HG03280 (cell line): Measurements from ENCODE around the gene SLC35D3.
A peak's percentile ranks its signal among the peaks of the same experiment; 100 is the strongest.
"Not testable (repeated sequence)": the region's sequence is repeated elsewhere in the genome, so short reads cannot be mapped to it uniquely, and the experiment has no call there.

Experiments
- ATAC-seq: cut with Tn5 transposase; IDR thresholded peaks from one replicate; pipeline ENCODE4 v1.9.1; 2021; ENCODE audit warnings: mild to moderate bottlenecking, moderate library complexity; ENCODE audit not compliant: unreplicated experiment

The SLC35D3 gene

DNA sequence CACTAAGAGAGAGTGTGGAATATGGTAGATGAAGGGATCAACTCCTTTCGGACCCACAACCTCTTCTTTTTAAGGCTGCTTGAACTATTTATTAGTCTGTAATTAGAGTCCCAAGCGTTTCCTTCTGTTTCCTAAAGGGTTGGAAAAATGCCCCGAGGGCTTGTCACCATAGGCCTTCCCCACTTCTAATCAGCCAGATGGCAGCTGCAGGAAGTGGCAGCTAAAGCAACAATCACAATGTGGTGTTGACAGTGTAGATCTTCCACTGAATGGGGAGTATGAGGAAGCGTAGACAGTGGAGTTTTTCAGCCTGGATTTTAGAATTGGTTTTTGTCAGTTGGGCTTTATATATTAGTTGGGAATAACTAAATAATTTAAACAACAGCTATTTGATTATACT lies 40.6 kb downstream of the SLC35D3 start:
- no peak for ATAC-seq

GRCh38 chr6:136963259-136963658 lies 41.2 kb downstream of the SLC35D3 start:
- no peak for ATAC-seq

GRCh38 chr6:136964398-136964797 lies 42.3 kb downstream of the SLC35D3 start:
- ATAC-seq: no peak

DNA sequence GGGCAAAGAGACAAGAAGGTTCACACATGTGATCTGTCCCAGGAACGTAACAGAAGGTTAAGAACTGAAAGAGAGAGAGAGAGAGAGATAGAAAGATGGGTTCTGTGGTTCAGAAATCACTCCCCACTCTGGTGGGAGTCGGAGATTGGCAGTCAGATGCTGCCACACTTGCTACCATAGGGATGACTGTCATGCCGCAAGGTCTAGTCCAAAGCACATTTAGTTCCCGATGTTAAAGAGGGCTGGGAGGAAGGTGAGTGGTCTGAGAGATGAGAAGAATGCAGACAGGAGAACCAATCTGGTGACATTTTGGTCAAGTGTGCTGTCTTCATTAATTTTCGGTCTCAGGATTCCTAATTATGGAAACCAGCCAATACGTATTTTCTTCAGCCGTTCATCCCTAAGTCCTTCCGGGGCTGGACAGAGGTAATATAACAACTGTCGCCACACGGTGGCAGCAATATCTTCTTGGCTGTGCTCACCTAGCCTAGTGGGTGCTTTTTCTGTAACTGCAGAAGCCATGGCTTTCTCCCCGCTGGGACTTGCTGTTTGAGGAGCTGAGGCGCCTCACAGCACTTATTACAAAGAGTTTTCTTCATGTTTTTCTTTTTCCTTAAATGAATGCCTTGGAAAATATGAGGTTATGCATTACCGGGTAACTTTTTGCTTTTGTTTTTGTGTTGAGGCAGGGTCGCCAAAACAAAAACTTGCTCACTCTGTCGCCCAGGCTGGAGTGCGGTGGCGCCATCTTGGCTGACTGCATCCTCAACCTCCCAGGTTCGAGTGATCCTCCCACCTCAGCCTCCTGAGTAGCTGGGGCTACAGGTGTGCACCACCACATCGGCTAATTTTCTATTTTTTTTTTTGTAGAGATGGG lies 46.0 kb downstream of the SLC35D3 start:
- peak; percentile 88 for ATAC-seq

GRCh38 chr6:136968837-136969236 lies 46.7 kb downstream of the SLC35D3 start:
- ATAC-seq: no peak

GRCh38 chr6:136969433-136969832 lies 47.3 kb downstream of the SLC35D3 start:
- no peak for ATAC-seq

- no peak for ATAC-seq
Observed at GRCh38 chr6:136969930-136970329, 47.8 kb downstream of the SLC35D3 start.

DNA sequence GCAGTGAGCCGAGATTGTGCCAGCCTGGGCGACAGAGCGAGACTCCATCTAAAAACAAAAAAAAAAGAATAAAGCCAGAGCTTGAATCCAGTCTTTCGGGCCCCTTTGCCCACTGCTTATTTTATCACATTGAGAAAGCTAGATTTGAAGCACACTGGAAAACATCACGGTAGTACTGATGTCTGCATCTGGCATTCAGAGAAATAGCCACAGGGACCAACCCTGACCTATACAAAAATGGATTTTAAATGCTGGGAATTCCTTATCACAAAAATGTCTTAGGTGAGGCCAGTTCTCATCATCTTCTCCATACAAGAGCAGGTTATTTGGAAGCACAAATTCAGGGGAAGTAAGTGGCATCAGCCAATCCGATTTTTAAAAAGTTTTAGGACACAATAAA lies 49.5 kb downstream of the SLC35D3 start:
- ATAC-seq: no peak

DNA sequence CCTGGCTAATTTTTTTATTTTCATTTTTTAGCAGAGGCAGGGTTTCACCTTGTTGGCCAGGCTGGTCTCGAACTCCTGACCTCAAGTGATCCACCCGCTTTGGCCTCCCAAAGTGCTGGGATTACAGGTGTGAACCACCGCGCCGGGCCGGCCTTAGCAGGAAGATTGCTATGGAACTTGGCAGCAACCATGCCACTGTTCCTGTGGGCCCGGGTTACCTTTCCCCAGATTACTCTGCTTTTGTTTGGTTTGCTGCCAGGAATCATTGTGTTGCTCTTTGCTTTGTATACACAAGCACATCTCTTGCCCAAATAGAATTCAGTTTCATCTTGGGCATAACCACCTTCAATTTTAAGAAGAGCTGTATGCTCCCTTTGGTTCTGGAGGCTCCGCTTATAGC lies 51.7 kb downstream of the SLC35D3 start:
- not testable (repeated sequence) for ATAC-seq
